Colonic mucosa (tissue), 4 donors: ENCODE results near the gene PSMB5. TPM values are rescaled to one million over a fixed set of nuclear protein-coding genes. Genes with fewer than 3 reads are reported as not detected.
A peak's percentile ranks its signal among the peaks of the same experiment; 100 is the strongest.

Experiments used
- DNase-seq: peaks from one replicate; pipeline ENCODE4 v3.0.0-alpha.2; 2020
- H3K27ac ChIP-seq: fragments of 200-600 bp; one replicate; pipeline ENCODE4 v1.8.0; 2021
- H3K27me3 ChIP-seq: fragments of 200-600 bp; one replicate; pipeline ENCODE4 v1.8.0; 2021
- H3K36me3 ChIP-seq: fragments of 200-600 bp; one replicate; pipeline ENCODE4 v1.8.0; 2021
- H3K4me1 ChIP-seq: fragments of 200-600 bp; one replicate; pipeline ENCODE4 v1.8.0; 2021; ENCODE audit warnings: mild to moderate bottlenecking
- H3K4me3 ChIP-seq: fragments of 200-600 bp; one replicate; pipeline ENCODE4 v1.8.0; 2021
- H3K9ac ChIP-seq, 2 donors: one replicate each; pipeline ENCODE4 v1.7.0; 2013; ENCODE audit warnings: control low read depth in 2 of 2, low read depth in 2 of 2, low read length in 2 of 2
- H3K9me3 ChIP-seq: fragments of 200-600 bp; one replicate; pipeline ENCODE4 v1.8.0; 2021
- CTCF ChIP-seq: fragments of 200-600 bp; IDR thresholded peaks from one replicate; pipeline ENCODE4 v1.8.0; 2022; ENCODE audit warnings: antibody characterized with exemption, mild to moderate bottlenecking
- intact Hi-C: fragments of 100-400 bp; cut with DNase I; formaldehyde crosslinking; loops from one replicate; pipeline ENCODE4 v1.14.1; 2022
- total RNA-seq, 2 donors: library from RNA; stranded (reverse); fragmentation: NEBNext Ultra II Directional in 1 of 2; extraction: Animal tissue kit (Norgen Biotek cat#: 25700) in 1 of 2; gene quantifications; one replicate each; pipeline ENCODE4 v1.2.1, GENCODE V29; 2021
- donor health status: healthy.
- donor health status: DM: no; HTN: no; CAD: no.
- donor health status: DM: no; HTN: no; CAD: no.

The PSMB5 gene
- total RNA-seq, 2 donors from 2014 or later: 99.7 to 137 TPM

- Histone ChIP-seq H3K4me3 (no peak overlapping the region), H3K9me3 (no peaks in the 10 kb centered on the region), H3K27me3 (no peaks in the 10 kb centered on the region), H3K9ac (no peak overlapping the region), H3K4me1 (no peaks in the 10 kb centered on the region), H3K36me3 (no peaks in the 10 kb centered on the region), H3K27ac (no peak overlapping the region)
- no peak for DNase-seq
- no peak for TF ChIP-seq CTCF
- intact Hi-C loops: no loop called here
Measured at GRCh38 chr14:22991852-22992251, 42.8 kb downstream of the PSMB5 start.

GRCh38 chr14:22987291-22987690 lies 47.4 kb downstream of the PSMB5 start:
- Histone ChIP-seq H3K4me1 (no peaks in the 10 kb centered on the region), H3K9me3 (no peaks in the 10 kb centered on the region), H3K36me3 (no peaks in the 10 kb centered on the region), H3K27me3 (no peaks in the 10 kb centered on the region), H3K4me3 (no peak overlapping the region), H3K9ac (peak overlapping the region in 1 of 2 donors; percentile 26), H3K27ac (no peak overlapping the region)
- DNase-seq: no peak
- intact Hi-C loops: loop anchor here (2.0 kb wide), 1 partner anchor 72 kb away; no protein-coding TSS in a partner anchor
- TF ChIP-seq CTCF: no peak

GRCh38 chr14:22986508-22987054 lies 48.1 kb downstream of the PSMB5 start:
- H3K4me1 ChIP-seq: no peaks in the 10 kb centered on the region
- intact Hi-C loops: loop anchor here (2.0 kb wide), 1 partner anchor 72 kb away; no protein-coding TSS in a partner anchor
- H3K27ac ChIP-seq: no peak overlapping the region
- no peaks in the 10 kb centered on the region for H3K9me3 ChIP-seq
- H3K4me3 ChIP-seq: no peak overlapping the region
- H3K9ac ChIP-seq: peak overlapping the region in 1 of 2 donors; percentile 26
- DNase-seq: peak; percentile 93
- TF ChIP-seq CTCF: peak; percentile 95
- peaks cover 6% of the 10 kb centered on the region for H3K27me3 ChIP-seq
- H3K36me3 ChIP-seq: no peaks in the 10 kb centered on the region

- H3K4me1 ChIP-seq: peaks cover 3% of the 10 kb centered on the region
- intact Hi-C loops: loop anchor here (2.0 kb wide), 1 partner anchor 73 kb away; no protein-coding TSS in a partner anchor
- DNase-seq: no peak
- TF ChIP-seq CTCF: no peak
- H3K4me3 ChIP-seq: no peak overlapping the region
- H3K36me3 ChIP-seq: no peaks in the 10 kb centered on the region
- H3K9me3 ChIP-seq: no peaks in the 10 kb centered on the region
- H3K9ac ChIP-seq: no peak overlapping the region
- H3K27me3 ChIP-seq: peaks cover 12% of the 10 kb centered on the region
- no peak overlapping the region for H3K27ac ChIP-seq
Measured at GRCh38 chr14:22985894-22986507, 48.7 kb downstream of the PSMB5 start.

GRCh38 chr14:22984959-22985658 lies 49.6 kb downstream of the PSMB5 start:
- Histone ChIP-seq H3K27ac (no peak overlapping the region), H3K9me3 (no peaks in the 10 kb centered on the region), H3K27me3 (peaks cover 14% of the 10 kb centered on the region), H3K9ac (no peak overlapping the region), H3K4me3 (no peak overlapping the region), H3K36me3 (no peaks in the 10 kb centered on the region), H3K4me1 (peaks cover 3% of the 10 kb centered on the region)
- no peak for TF ChIP-seq CTCF
- intact Hi-C loops: no loop called here
- no peak for DNase-seq
